Panc1 (cell line): ENCODE data around the gene LRIG3.

ENCODE experiments used
- CTCF ChIP-seq: fragments of 450-650 bp; IDR thresholded peaks from 2 replicates; pipeline ENCODE4 v1.5.1; 2017; ENCODE audit warnings: mild to moderate bottlenecking
- POLR2AphosphoS5 ChIP-seq: IDR thresholded peaks from 2 replicates; pipeline ENCODE4 v1.6.1; 2012; ENCODE audit warnings: mild to moderate bottlenecking, low read depth, low read length, moderate library complexity
- SIN3A ChIP-seq: IDR thresholded peaks from 2 replicates; pipeline ENCODE4 v1.6.1; 2012; ENCODE audit warnings: low read depth, mild to moderate bottlenecking, low read length, moderate library complexity, borderline replicate concordance; ENCODE audit not compliant: insufficient read depth
- TCF7L2 ChIP-seq: IDR thresholded peaks from 2 replicates; pipeline ENCODE4 v1.6.1; 2011; ENCODE audit warnings: mild to moderate bottlenecking, low read depth, low read length, inconsistent platforms

- no peak for TF ChIP-seq POLR2AphosphoS5
- TF ChIP-seq CTCF: no peak
- TF ChIP-seq TCF7L2: no peak
- no peak for TF ChIP-seq SIN3A
Observed at GRCh38 chr12:58896278-58896677, 24.0 kb downstream of the LRIG3 start.
